HG03139 (cell line): ENCODE data around the gene RAD51B.
"Not testable (repeated sequence)": the region's sequence is repeated elsewhere in the genome, so short reads cannot be mapped to it uniquely, and the experiment has no call there.

Source experiments
- ATAC-seq: cut with Tn5 transposase; IDR thresholded peaks from one replicate; pipeline ENCODE4 v1.9.1; 2021; ENCODE audit not compliant: unreplicated experiment

Gene RAD51B

GRCh38 chr14:68653804-68654203, 834.2 kb downstream of the RAD51B start:
- ATAC-seq: no peak

GRCh38 chr14:68654471-68654941, 834.9 kb downstream of the RAD51B start:
- ATAC-seq: no peak

- ATAC-seq: no peak
Measured at GRCh38 chr14:68655021-68655831, 835.6 kb downstream of the RAD51B start.

GRCh38 chr14:68655911-68656316, 836.3 kb downstream of the RAD51B start:
- ATAC-seq: no peak

- no peak for ATAC-seq
Measured at GRCh38 chr14:68656452-68656851, 836.9 kb downstream of the RAD51B start.

GRCh38 chr14:68657300-68658028, 837.9 kb downstream of the RAD51B start:
- no peak for ATAC-seq

- no peak for ATAC-seq
Measured at GRCh38 chr14:68658029-68658509, 838.5 kb downstream of the RAD51B start.

DNA sequence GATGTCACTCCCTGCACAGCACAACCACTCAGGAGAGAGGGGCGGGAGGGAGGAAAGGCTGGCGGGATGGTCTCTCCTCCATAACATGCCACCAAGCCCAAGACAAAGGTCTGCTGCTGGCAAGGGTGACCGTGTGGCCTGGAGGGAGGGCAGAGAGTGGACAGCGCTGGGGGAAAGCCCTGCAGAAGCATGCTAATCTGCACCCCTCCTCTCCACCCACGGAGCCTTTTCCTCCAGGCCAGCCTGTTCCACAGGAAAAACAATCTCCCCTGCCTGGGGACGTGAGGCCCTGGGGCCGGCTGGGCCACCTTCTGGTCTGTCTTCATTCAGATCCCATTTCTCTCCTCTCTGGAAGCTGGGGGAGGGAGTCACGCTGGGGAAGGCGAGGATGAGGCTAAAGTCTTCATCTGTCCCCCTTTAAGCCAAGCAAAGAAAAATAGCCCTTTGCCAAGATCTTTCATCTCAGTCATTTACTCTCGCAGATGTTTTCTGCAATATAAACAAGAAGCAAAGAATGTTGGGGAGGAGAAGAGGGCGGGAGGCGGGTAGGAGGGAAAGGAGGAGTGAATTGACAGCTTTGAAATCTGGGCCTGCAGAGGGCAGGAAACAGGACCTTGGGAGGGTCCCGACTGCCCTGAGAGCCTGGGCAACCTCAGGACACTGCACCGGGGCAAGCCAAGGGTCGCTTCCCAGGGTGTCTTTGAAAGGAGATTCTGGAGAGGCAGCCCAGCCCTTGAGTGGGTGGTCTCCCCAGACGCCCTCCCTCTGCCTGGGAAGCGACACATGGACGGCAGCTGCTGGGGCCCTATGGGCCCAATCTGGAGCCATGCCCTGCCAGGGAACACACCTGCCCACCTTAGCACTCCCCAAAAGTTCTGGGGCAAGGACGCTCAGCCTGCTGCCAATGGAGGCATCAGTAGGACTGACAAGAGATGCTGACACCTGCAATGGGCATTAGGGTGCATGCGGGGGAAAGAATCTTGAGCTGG, 839.7 kb downstream of the RAD51B start:
- no peak for ATAC-seq

GRCh38 chr14:68660495-68660894, 840.9 kb downstream of the RAD51B start:
- ATAC-seq: no peak

DNA sequence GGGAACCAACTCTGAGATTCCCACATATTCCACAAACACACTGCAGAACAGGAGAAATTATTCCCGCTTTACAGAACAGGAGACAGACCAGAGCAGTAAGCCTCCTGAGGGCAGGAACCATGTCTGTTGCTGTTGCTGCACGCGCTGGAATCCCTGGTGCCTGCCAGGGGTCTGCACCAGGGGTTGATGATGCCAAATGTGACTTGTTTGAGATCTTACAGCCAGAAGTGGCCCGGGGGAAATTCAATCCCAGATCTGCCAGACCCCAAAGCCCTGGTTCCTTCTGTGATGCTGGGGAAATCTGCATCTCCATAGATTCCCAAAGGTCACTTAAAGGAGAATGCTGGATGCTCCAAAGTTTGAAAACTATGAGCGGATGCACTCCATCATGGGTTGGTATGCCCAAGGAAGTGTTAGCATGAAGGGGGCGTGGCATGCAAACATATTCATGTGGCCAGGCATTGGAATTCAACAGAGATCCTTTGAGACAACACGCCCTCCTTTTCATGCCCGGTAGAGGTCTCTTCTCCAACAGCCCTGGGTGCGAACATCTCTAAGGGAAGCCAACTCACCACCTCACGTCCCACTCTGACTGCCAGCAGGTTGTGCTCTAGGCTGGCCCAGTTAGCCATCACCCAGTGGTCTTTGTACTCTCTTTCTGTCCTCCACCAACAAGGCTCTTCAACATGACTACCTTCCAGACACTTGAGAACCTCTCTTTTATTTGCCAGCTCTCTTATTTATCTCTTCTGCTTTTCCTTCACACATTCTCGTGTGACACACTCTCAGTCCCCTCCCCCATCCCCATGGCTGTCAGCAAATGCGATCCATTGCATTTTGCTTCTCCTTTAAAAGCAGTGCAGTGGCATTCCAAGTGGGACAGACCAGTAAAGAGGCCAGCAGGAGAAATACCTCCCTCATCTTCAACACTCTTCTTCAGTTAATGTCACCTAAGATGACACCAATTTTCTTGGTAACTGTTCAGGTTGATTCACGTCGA, 841.9 kb downstream of the RAD51B start:
- ATAC-seq: no peak

DNA sequence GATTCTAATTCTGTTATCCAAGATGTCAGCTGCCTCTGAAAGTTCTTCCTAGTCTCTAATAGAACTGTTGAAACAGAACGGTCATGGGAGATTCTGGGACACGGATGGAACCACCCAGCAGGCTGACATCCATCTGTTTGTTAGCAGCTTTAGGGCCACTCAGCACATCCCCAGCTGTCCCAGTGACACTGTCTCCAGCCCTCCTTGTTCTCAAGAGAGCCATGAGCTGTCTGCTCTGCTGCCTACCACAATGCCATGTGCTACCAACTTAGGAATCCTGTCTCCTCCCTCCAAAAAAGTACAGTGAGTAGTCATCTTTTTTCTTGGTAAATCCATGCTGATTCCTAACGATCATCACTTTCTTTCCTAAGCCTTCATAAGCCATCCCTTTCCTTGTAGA, 842.8 kb downstream of the RAD51B start:
- ATAC-seq: no peak

DNA sequence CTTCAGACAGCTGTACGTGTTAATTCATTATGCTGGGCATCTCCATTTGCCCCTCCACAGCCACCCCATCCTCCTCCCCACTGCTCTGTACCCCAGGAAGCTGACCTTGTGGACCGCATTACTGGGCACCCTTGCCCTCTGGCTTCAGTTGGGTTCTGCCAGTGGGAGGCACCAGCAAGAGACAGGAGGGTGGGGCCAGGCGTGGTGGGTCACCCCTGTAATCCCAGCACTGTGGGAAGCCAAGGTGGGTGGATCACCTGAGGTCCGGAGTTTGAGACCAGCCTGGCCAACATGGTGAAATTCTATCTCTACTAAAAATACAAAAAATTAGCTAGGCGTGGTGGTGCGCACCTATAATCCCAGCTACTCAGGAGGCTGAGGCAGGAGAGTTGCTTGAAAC, 843.2 kb downstream of the RAD51B start:
- not testable (repeated sequence) for ATAC-seq

- ATAC-seq: no peak
Measured at GRCh38 chr14:68663385-68664076, 844.0 kb downstream of the RAD51B start.

DNA sequence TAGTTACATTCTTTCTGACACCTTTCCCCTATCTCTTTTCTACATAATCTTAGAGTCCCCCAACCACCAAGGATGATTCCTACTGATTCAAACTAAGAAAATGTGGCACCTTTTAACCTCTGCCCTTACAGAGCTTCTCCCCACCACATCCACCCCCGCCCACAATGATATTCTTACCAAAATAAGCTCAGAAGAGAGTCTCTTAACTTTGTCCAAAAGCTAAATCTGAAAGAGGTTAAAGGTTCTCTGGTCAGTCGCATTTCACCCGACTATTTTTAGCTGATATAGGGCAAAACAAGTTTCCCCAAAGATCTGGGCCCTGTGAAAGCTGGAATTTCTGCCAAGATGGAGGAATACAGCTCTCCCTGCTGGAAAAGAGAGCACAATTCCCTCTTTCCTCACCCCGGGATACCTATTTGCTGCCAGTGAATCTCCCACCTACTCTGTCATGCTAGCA, 844.7 kb downstream of the RAD51B start:
- ATAC-seq: no peak

DNA sequence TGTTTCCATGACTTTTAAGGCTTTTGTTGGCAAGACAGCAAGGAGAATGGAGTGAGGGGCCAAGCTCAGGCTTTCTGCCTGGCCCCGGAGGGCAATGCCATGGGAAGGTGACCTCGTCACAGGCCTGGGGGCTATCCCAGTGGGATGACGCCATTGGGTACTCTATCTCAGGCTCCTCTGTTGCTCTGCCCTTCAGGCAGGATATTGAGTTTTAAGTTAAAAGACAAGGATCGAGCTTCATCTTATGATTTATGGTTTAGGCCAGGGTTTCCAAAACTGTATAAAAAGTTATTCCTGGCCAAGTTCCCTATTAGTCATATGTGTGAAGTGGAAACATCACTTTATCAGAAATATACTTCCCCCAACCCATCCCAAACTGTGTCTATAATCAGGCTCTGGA, 845.6 kb downstream of the RAD51B start:
- ATAC-seq: no peak

DNA sequence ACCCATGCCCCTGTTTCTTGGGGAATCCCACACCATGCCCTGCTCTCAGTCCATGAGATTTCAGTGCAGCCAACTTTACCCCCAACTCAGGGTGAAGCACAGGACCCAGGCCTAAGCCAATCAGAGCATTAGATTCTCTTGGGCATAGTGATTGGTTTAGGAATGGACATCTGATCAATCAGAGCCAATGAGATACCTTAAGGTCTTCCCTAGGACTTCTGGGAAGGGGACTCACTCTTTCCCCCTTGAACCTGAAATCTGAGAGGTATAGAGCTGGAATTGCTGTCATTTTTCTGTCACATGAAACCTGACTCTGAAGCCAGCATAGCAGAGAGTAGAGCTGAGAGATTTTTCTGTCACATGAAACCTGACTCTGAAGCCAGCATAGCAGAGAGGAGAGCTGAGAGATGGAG, 846.2 kb downstream of the RAD51B start:
- no peak for ATAC-seq

DNA sequence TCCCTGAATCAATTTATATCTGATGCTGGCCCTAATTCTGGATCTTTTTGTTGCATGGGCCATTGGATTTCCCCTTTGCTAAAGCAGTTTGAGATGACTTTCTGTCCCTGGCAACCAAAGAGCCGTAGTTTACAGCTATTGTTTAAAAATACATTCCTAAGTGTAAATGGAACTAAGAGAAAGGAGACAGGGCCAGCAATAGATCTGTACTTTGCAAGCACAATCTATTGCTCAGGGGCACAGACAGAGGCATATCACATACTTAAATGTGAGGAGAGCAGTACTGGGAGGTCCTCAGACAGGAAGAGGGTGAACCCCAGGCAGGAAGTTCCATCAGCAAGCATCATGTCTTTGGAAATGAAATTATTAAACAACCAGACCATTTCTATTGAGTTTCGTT, 846.7 kb downstream of the RAD51B start:
- ATAC-seq: no peak

DNA sequence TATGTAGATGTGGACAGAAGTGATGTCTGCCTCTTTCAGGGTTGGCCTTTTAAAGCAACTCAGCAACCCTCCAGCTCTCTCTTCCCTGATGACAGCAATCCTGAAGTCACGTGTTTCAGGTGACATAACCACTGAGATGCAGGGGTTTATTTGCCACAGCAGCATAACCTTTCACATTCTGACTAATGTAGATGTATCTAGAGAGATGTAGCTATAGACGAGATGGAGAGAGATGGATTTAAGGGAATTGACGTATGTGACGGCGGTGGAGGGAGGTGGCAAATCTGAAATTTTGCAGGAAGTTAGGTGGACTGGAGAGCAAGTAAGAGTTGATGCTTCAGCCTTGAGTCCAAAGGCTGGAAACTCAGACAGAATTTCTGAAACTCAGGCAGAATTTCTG, 847.3 kb downstream of the RAD51B start:
- ATAC-seq: no peak

DNA sequence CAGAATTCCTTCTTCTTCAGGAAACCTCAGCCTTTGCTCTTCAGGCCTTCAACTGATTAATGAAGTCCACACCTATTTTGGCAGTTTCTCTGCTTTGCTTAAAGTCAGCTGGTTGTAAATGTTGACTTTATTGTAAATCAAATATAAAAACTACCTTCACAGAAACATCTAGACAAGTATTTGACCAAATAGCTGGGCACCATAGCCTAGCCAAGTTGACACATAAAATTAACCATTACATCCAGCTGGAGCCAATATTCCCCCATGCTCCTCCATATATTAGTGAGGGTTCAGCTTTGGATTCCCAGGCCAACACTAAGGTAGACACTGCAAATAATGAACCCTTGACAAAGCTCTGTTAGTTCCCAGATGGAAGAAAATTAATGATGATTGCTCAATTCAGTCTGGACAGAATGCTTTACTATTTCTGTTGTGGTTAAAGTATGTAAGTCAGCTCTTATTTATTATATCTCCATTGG, 847.8 kb downstream of the RAD51B start:
- no peak for ATAC-seq
